GM12874 (cell line): ENCODE measurements around the gene PLA2R1.

ENCODE experiments used
- CTCF ChIP-seq: IDR thresholded peaks from 2 replicates; pipeline ENCODE4 v1.5.1; 2011; ENCODE audit warnings: low read depth, mild to moderate bottlenecking, control low read depth, low read length, moderate library complexity; ENCODE audit not compliant: insufficient read depth

Gene PLA2R1

GRCh38 chr2:160063271-160063670 is 856 bp upstream of the PLA2R1 start:
- no peak for TF ChIP-seq CTCF

- no peak for TF ChIP-seq CTCF
These were observed 497 bp downstream of the PLA2R1 start for GRCh38 chr2:160061944-160062291.

- no peak for TF ChIP-seq CTCF
These were observed 882 bp downstream of the PLA2R1 start for GRCh38 chr2:160061533-160061932.

GRCh38 chr2:160060297-160060696 is 2.1 kb downstream of the PLA2R1 start:
- TF ChIP-seq CTCF, result no peak

- no peak for TF ChIP-seq CTCF
These were observed 5.1 kb downstream of the PLA2R1 start for GRCh38 chr2:160057356-160057755.

- TF ChIP-seq CTCF, result no peak
These were observed 6.7 kb downstream of the PLA2R1 start for GRCh38 chr2:160055726-160056108.

- TF ChIP-seq CTCF, result no peak
These were observed 7.3 kb downstream of the PLA2R1 start for GRCh38 chr2:160054984-160055725.
